Measurements from ENCODE around the gene MGMT. TPM values are rescaled to one million over a fixed set of nuclear protein-coding genes. Genes with fewer than 3 reads are reported as not detected.
A peak's percentile ranks its signal among the peaks of the same experiment; 100 is the strongest.

The MGMT gene
- total RNA-seq, 4 donors from 2014 or later: 10.9 to 37.7 (median 16.0) TPM

DNA sequence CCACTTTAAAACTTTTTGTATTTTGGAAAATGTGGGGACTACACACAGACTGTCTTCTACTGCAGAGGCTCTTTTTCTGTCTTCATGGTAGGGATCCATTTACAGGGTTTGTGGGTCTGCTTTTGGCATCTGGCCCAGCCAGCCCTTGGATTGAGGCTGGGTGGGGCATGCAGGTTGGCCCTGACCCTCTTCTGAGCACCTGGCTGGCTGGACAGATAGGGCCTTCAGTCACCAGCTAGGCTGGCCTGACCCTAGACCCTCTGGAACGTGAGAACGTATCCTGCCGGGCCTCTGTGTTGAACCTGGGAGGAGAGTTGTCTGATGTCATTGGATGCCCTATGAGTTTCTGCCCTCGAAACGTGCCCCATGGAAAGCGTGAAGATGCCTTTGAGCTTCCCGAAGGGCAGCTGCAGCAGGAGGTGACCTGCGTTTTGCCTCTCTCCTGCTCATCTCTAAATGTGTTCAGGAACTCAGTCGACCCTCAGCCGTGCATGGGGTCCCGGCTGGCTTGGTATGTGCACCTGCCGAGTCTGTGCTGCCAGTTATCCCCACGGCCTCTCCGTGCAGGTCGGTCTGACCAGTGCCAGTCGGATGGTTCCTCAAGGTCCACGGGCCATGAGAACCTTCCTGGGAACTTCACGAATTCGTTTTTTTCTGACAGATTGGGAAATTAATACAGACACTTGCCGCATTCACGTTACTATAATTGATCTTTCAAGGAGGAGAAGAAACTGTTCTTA, 74.9 kb downstream of the MGMT start:
- no peak for DNase-seq
- no peak overlapping the region for H3K27ac ChIP-seq
- no peak overlapping the region for H3K4me3 ChIP-seq
- H3K9me3 ChIP-seq: no peaks in the 10 kb centered on the region
- no peaks in the 10 kb centered on the region for H3K4me1 ChIP-seq
- TF ChIP-seq, protein P1, sequence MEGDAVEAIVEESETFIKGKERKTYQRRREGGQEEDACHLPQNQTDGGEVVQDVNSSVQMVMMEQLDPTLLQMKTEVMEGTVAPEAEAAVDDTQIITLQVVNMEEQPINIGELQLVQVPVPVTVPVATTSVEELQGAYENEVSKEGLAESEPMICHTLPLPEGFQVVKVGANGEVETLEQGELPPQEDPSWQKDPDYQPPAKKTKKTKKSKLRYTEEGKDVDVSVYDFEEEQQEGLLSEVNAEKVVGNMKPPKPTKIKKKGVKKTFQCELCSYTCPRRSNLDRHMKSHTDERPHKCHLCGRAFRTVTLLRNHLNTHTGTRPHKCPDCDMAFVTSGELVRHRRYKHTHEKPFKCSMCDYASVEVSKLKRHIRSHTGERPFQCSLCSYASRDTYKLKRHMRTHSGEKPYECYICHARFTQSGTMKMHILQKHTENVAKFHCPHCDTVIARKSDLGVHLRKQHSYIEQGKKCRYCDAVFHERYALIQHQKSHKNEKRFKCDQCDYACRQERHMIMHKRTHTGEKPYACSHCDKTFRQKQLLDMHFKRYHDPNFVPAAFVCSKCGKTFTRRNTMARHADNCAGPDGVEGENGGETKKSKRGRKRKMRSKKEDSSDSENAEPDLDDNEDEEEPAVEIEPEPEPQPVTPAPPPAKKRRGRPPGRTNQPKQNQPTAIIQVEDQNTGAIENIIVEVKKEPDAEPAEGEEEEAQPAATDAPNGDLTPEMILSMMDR (IDR thresholded peaks at IDR 0.05): no peak
- no peak for TF ChIP-seq POLR2A (IDR thresholded peaks at IDR 0.05)
- intact Hi-C loops (cut with DNase I; ENCODE audit: low total_unique reads): no loop called here
- no peaks in the 10 kb centered on the region for H3K36me3 ChIP-seq
- no peaks in the 10 kb centered on the region for H3K27me3 ChIP-seq

DNA sequence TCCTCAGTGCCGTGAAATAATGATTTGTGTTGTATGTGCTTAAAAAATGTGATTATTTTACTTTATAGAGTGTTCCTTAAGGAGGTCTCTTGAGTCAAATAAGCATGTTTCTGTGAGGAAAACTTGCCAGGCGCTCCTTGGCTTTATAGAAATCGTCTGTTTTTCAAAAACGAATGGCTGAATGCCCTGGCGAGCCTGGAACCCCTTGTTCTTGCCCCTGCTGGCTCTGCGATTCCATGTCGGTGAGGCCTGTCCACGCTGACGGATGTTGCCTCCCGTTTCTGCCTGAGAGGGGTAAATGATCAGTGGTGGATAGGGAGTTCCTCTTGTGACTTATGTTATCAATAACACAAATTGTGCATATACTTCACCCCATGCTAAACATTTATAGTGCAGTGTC, 75.5 kb downstream of the MGMT start:
- no peaks in the 10 kb centered on the region for H3K36me3 ChIP-seq
- intact Hi-C loops (cut with DNase I; ENCODE audit: low total_unique reads): no loop called here
- H3K27ac ChIP-seq: no peak overlapping the region
- no peaks in the 10 kb centered on the region for H3K4me1 ChIP-seq
- TF ChIP-seq POLR2A (IDR thresholded peaks at IDR 0.05): no peak
- TF ChIP-seq, protein P1 (IDR thresholded peaks at IDR 0.05): no peak
- no peak for DNase-seq
- no peaks in the 10 kb centered on the region for H3K27me3 ChIP-seq
- H3K4me3 ChIP-seq: no peak overlapping the region
- H3K9me3 ChIP-seq: no peaks in the 10 kb centered on the region

DNA sequence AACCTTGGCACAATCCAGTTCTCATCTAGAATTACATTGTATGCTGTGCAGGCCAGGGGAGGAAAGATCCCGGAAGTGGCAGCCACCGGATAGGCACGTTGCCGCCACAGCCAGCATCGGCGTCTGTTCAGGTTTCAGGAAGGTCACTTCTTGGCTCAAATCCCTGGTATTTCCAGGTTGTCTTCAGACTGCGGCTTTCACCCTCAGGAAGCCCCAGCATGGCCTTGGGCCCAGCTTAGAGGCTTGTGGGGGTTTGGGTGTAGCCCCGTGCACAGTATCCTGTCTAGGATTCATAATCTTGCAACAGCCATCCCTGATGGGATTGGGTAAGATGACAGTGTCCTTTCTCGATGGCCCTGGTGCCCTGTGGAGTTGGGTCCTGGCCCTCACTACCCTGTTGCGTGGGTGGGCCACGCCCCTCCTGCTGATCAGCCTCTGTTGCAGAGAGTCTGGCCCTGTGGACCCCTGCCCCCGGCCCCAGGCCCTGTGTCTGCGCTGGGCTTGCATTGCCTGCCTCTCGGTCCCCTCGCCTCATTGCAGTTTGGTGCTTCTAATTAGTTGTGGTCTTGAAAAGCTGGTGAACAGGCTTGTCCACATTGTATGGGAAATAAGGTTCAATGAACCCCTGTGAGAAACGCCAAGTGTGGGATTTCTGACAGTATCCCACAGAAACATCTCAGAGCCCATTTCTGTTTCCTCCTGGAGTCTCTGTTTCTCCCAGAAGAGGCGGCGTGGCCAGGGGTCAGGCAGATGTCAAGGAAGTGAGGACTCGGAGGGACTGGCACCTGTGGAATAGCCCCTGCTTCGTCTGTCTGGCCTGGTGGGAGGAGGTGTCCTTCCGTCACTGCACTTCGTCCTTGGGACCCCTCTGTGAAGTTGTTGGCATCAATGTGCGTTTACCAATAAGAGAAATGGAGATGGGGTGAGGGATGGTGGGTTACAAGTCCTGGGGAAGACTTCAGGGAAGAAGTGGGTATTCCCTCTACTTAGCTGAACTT, 77.5 kb downstream of the MGMT start:
- H3K27me3 ChIP-seq: no peaks in the 10 kb centered on the region
- TF ChIP-seq, protein P1 (IDR thresholded peaks at IDR 0.05): no peak
- no peak for TF ChIP-seq POLR2A (IDR thresholded peaks at IDR 0.05)

DNA sequence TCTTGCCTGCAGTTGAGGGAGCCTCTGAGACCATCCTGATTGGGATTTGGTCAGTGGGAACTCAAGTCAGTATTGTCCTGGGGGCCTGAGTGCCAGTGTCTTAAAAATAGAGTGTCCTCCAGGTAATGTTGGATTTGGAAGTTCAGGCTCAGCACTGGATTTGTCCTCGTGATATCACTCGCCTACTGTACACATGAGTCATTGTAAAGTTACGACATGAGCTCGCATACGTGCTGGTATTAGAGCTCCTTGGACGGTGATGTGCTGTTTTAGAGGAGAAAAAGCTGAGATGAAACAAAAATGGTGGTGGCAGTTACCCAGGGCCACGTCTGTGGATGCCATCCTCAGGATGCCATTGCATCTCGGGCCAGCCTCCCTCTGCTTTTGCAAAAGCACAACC, 78.2 kb downstream of the MGMT start:
- Histone ChIP-seq H3K27ac (no peak overlapping the region), H3K36me3 (no peaks in the 10 kb centered on the region), H3K4me1 (no peaks in the 10 kb centered on the region), H3K27me3 (no peaks in the 10 kb centered on the region), H3K4me3 (no peak overlapping the region), H3K9me3 (no peaks in the 10 kb centered on the region)
- intact Hi-C loops (cut with DNase I; ENCODE audit: low total_unique reads): no loop called here
- no peak for DNase-seq
- TF ChIP-seq, protein P1 (IDR thresholded peaks at IDR 0.05): no peak
- no peak for TF ChIP-seq POLR2A (IDR thresholded peaks at IDR 0.05)

More for the DNA sequence above, 77.5 kb downstream of the MGMT start:
- DNase-seq: peak in 1 of 2 donors; percentile 48
- H3K4me1 ChIP-seq: no peaks in the 10 kb centered on the region
- no peak overlapping the region for H3K4me3 ChIP-seq
- no peaks in the 10 kb centered on the region for H3K36me3 ChIP-seq
- no peaks in the 10 kb centered on the region for H3K9me3 ChIP-seq
- intact Hi-C loops (cut with DNase I; ENCODE audit: low total_unique reads): no loop called here
- no peak overlapping the region for H3K27ac ChIP-seq

DNA sequence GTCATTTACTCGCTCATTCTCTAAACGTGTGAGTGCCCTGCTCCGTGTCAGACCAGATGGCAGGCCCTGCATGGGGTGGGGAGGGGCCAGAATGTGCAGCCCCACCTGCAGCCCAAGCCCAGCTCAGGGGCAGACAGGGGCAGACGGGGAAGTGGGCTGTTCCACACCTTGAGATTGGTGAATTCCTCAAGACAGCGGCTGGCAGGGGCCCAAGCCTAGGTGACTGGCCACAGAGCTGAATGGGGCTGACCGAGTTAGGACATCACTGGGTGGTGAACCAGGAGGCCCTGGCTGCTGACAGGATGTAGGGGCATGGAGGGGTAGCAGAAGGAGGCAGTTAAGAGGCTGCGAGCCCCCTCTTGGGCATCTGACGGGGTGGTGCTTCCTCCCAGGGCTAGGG, 79.1 kb downstream of the MGMT start:
- TF ChIP-seq, protein P1 (IDR thresholded peaks at IDR 0.05): no peak
- TF ChIP-seq POLR2A (IDR thresholded peaks at IDR 0.05): no peak
- Histone ChIP-seq H3K9me3 (no peaks in the 10 kb centered on the region), H3K4me1 (no peaks in the 10 kb centered on the region), H3K4me3 (no peak overlapping the region), H3K27me3 (no peaks in the 10 kb centered on the region), H3K36me3 (no peaks in the 10 kb centered on the region), H3K27ac (no peak overlapping the region)
- intact Hi-C loops (cut with DNase I; ENCODE audit: low total_unique reads): no loop called here
- DNase-seq: no peak
